ENCODE data around the gene TGFB1I1. TPM values are rescaled to one million over a fixed set of nuclear protein-coding genes. Genes with fewer than 3 reads are reported as not detected.

TGFB1I1 gene
- total and polyA plus RNA-seq, 2 of the 4 experiments (the other 2 are of a cell fraction): 24.9 to 128 TPM

- Histone ChIP-seq H3K4me2 (ENCODE audit: low read depth, low read length) (no peak overlapping the region), H3K14ac (replicated peaks; ENCODE audit: low read depth, low read length) (no peak overlapping the region), H3K27me3 (ENCODE audit: control insufficient read depth, insufficient read depth, low read length) (no peaks in the 10 kb centered on the region), H4K5ac (ENCODE audit: low read depth, low read length) (no peak overlapping the region), H3K9me1 (ENCODE audit: insufficient read depth, low read length) (0 out of 2 replicates have a peak, but pooled peaks cover 2% of the 10 kb centered on the region), H3K36me3 (ENCODE audit: control insufficient read depth, insufficient read depth, low read length) (no peaks in the 10 kb centered on the region), H3K79me1 (ENCODE audit: low read depth in 1 of 2, low read length in 2 of 2) (peaks cover 0 to 7% of the 10 kb centered on the region in 2 experiments; a peak in 2 of 4 replicates), H3K18ac (ENCODE audit: low read depth, low read length) (no peak overlapping the region), H3K9me3 (ENCODE audit: control insufficient read depth, insufficient read depth, low read length) (peaks cover 1% of the 10 kb centered on the region; the same call in 1 of the 2 replicates), H3K4me1 (ENCODE audit: control insufficient read depth, insufficient read depth, low read length) (peaks cover 2% of the 10 kb centered on the region), H3K23ac (ENCODE audit: low read depth, low read length) (no peak overlapping the region), H4K20me1 (ENCODE audit: insufficient read depth, low read length) (no peaks in the 10 kb centered on the region), H2BK20ac (ENCODE audit: low read depth, low read length) (no peak overlapping the region), H3K56ac (ENCODE audit: extremely low read depth, insufficient read depth, low read length) (no peak overlapping the region), H2BK120ac (ENCODE audit: low read depth, low read length) (no peak overlapping the region), H2BK15ac (ENCODE audit: low read depth, low read length) (no peak overlapping the region), H2AFZ (replicated peaks; ENCODE audit: low read length, poor library complexity) (no peak overlapping the region), H3K4ac (ENCODE audit: low read depth, low read length) (no peak overlapping the region), H3K27ac (ENCODE audit: insufficient read depth, low read length) (no peak overlapping the region), H2BK5ac (ENCODE audit: low read depth, low read length, poor library complexity, severe bottlenecking) (no peak overlapping the region), H4K8ac (ENCODE audit: low read depth in 2 of 2, low read length in 2 of 2) (no peak overlapping the region), H3K4me3 (ENCODE audit: insufficient read depth, low read depth, low read length) (no peak overlapping the region), H2AK5ac (ENCODE audit: low read depth, low read length) (no peak overlapping the region), H3K9ac (ENCODE audit: low read depth, low read length) (no peak overlapping the region), H4K91ac (ENCODE audit: insufficient read depth, low read depth, low read length) (no peak overlapping the region), H2AK9ac (replicated peaks; ENCODE audit: low read depth, low read length, poor library complexity) (no peak overlapping the region)
- TF ChIP-seq RCOR1 (IDR thresholded peaks at IDR 0.05; ENCODE audit: insufficient replicate concordance, low read length) (no peak), BHLHE40 (IDR thresholded peaks at IDR 0.05; ENCODE audit: low read depth, low read length) (no peak), FOS (IDR thresholded peaks at IDR 0.05; ENCODE audit: low read depth, low read length) (no peak), MAZ (IDR thresholded peaks at IDR 0.05; ENCODE audit: borderline replicate concordance, low read depth, low read length) (no peak), NFE2L2 (IDR thresholded peaks at IDR 0.05; ENCODE audit: low read depth, low read length) (no peak), CTCF (conservative IDR thresholded peaks at IDR 0.05; ENCODE audit: low read depth, low read length) (no peak)
- TF ChIP-seq, protein P1, sequence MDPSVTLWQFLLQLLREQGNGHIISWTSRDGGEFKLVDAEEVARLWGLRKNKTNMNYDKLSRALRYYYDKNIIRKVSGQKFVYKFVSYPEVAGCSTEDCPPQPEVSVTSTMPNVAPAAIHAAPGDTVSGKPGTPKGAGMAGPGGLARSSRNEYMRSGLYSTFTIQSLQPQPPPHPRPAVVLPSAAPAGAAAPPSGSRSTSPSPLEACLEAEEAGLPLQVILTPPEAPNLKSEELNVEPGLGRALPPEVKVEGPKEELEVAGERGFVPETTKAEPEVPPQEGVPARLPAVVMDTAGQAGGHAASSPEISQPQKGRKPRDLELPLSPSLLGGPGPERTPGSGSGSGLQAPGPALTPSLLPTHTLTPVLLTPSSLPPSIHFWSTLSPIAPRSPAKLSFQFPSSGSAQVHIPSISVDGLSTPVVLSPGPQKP (IDR thresholded peaks at IDR 0.05; ENCODE audit: borderline replicate concordance, low read depth, low read length): no peak
- DNase-seq (no peak), ATAC-seq (ENCODE audit: low read depth) (no peak)
- CTCF ChIA-PET: no interaction called here
- POLR2A ChIA-PET (ENCODE audit: unreplicated experiment): no interaction called here
- dilution Hi-C loops (cut with HindIII; ENCODE audit: low sequenced_read_pairs, unreplicated experiment): no loop called here
- intact Hi-C loops (cut with micrococcal nuclease): no loop called here
- in situ Hi-C loops (cut with MboI; ENCODE audit: low sequenced_read_pairs): loop anchor here (25.0 kb wide), 1 partner anchor 198 kb away; a partner anchor contains a TSS
- BruUV-seq (replicated peaks): no TSS peak
These were observed 41.9 kb downstream of the TGFB1I1 start for GRCh38 chr16:31513884-31514283.
